ENCODE data around the gene COL4A2. TPM values are rescaled to one million over a fixed set of nuclear protein-coding genes. Genes with fewer than 3 reads are reported as not detected.

COL4A2 gene
- total and polyA plus RNA-seq, 2 donors (not counting 1 experiment from before 2014, with no cell fraction given) = 0.17 TPM; not detected in 1

- Histone ChIP-seq H3K4me3 (ENCODE audit: control extremely low read depth in 1 of 5, extremely low read depth in 1 of 5, insufficient read depth in 1 of 5, low read depth in 2 of 5, low read length in 4 of 5) (no peak overlapping the region), H2AFZ (ENCODE audit: insufficient read depth, low read depth, low read length, poor library complexity, severe bottlenecking) (no peak overlapping the region), H3K36me3 (replicated peaks in 1 of 2; ENCODE audit: control extremely low read depth in 1 of 2, control insufficient read depth in 1 of 2, extremely low read depth in 1 of 2, insufficient read depth in 2 of 2, low read length in 1 of 2) (no peaks in the 10 kb centered on the region), H3K4me2 (replicated peaks; ENCODE audit: low read depth, low read length, poor library complexity, severe bottlenecking) (no peak overlapping the region), H3K79me2 (ENCODE audit: control insufficient read depth, insufficient read depth, low read length) (no peaks in the 10 kb centered on the region), H3K4me1 (ENCODE audit: control insufficient read depth in 2 of 2, insufficient read depth in 2 of 2, low read length in 2 of 2) (no peaks in the 10 kb centered on the region), H3K9ac (ENCODE audit: low read length) (no peak overlapping the region), H3K27me3 (replicated peaks in 1 of 4; ENCODE audit: control extremely low read depth in 1 of 4, control insufficient read depth in 3 of 4, insufficient read depth in 4 of 4, low read length in 3 of 4) (peaks cover 0 to 31% (median 23%) of the 10 kb centered on the region in 4 experiments), H3K9me3 (ENCODE audit: control extremely low read depth in 1 of 3, control insufficient read depth in 2 of 3, insufficient read depth in 1 of 3, low read length in 2 of 3) (no peaks in the 10 kb centered on the region), H3K27ac (ENCODE audit: low read length in 2 of 2) (no peak overlapping the region), H4K20me1 (ENCODE audit: control insufficient read depth, insufficient read depth, low read length, poor library complexity, severe bottlenecking) (no peaks in the 10 kb centered on the region)
- CTCF ChIA-PET = no interaction called here
- 95% methylated on average over 5 of the region's 7 CpGs for WGBS (ENCODE audit: insufficient coverage)
- no peak for ATAC-seq (ENCODE audit: low read depth)
- peaks cover 55% of the 10 kb centered on the region for H3K27me3 Mint-ChIP-seq
- no peak for DNase-seq
- intact Hi-C loops (cut with micrococcal nuclease) = no loop called here
- no peaks in the 10 kb centered on the region for H3K4me1 Mint-ChIP-seq
- TF ChIP-seq EZH2 (IDR thresholded peaks at IDR 0.05; ENCODE audit: borderline replicate concordance, insufficient read depth, low read depth, low read length, poor library complexity, severe bottlenecking) (no peak), CTCF (IDR thresholded peaks at IDR 0.05) (no peak)
- POLR2A ChIA-PET = no interaction called here
- H3K9me3 Mint-ChIP-seq (ENCODE audit: insufficient read depth) = no peaks in the 10 kb centered on the region
- H3K27ac Mint-ChIP-seq = no peak overlapping the region
- H3K4me3 Mint-ChIP-seq = no peak overlapping the region
These were observed 112.9 kb downstream of the COL4A2 start for GRCh38 chr13:110419946-110420345.

- H2AFZ ChIP-seq (ENCODE audit: insufficient read depth, low read depth, low read length, poor library complexity, severe bottlenecking) = no peak overlapping the region
- H3K9me3 ChIP-seq (ENCODE audit: control extremely low read depth in 1 of 3, control insufficient read depth in 2 of 3, insufficient read depth in 1 of 3, low read length in 2 of 3) = no peaks in the 10 kb centered on the region
- Mint-ChIP-seq H3K27me3 (peaks cover 57% of the 10 kb centered on the region), H3K4me1 (no peaks in the 10 kb centered on the region), H3K9me3 (ENCODE audit: insufficient read depth) (no peaks in the 10 kb centered on the region), H3K27ac (no peak overlapping the region), H3K4me3 (no peak overlapping the region)
- no peaks in the 10 kb centered on the region for H3K4me1 ChIP-seq (ENCODE audit: control insufficient read depth in 2 of 2, insufficient read depth in 2 of 2, low read length in 2 of 2)
- DNase-seq = no peak
- TF ChIP-seq EZH2 (IDR thresholded peaks at IDR 0.05; ENCODE audit: borderline replicate concordance, insufficient read depth, low read depth, low read length, poor library complexity, severe bottlenecking) (no peak), CTCF (IDR thresholded peaks at IDR 0.05) (no peak)
- H3K4me3 ChIP-seq (ENCODE audit: control extremely low read depth in 1 of 5, extremely low read depth in 1 of 5, insufficient read depth in 1 of 5, low read depth in 2 of 5, low read length in 4 of 5) = no peak overlapping the region
- no peaks in the 10 kb centered on the region for H3K36me3 ChIP-seq (replicated peaks in 1 of 2; ENCODE audit: control extremely low read depth in 1 of 2, control insufficient read depth in 1 of 2, extremely low read depth in 1 of 2, insufficient read depth in 2 of 2, low read length in 1 of 2)
- H4K20me1 ChIP-seq (ENCODE audit: control insufficient read depth, insufficient read depth, low read length, poor library complexity, severe bottlenecking) = no peaks in the 10 kb centered on the region
- no peak overlapping the region for H3K27ac ChIP-seq (ENCODE audit: low read length in 2 of 2)
- WGBS (ENCODE audit: insufficient coverage) = 13% methylated on average over 3 of the region's 6 CpGs
- H3K79me2 ChIP-seq (ENCODE audit: control insufficient read depth, insufficient read depth, low read length) = no peaks in the 10 kb centered on the region
- intact Hi-C loops (cut with micrococcal nuclease) = no loop called here
- no peak overlapping the region for H3K9ac ChIP-seq (ENCODE audit: low read length)
- POLR2A ChIA-PET = no interaction called here
- H3K4me2 ChIP-seq (replicated peaks; ENCODE audit: low read depth, low read length, poor library complexity, severe bottlenecking) = no peak overlapping the region
- H3K27me3 ChIP-seq (replicated peaks in 1 of 4; ENCODE audit: control extremely low read depth in 1 of 4, control insufficient read depth in 3 of 4, insufficient read depth in 4 of 4, low read length in 3 of 4) = peaks cover 0 to 32% (median 27%) of the 10 kb centered on the region in 4 experiments
- no peak for ATAC-seq (ENCODE audit: low read depth)
- CTCF ChIA-PET = interaction anchor here (1.3 kb wide), 1 partner anchor 9 kb away, joined by 3 read pairs; no protein-coding TSS in a partner anchor
These were observed 113.5 kb downstream of the COL4A2 start for GRCh38 chr13:110420626-110421025.

Data from B cell (primary cell).